Spleen (tissue), 11 donors: Measurements from ENCODE around the gene BSCL2. TPM values are rescaled to one million over a fixed set of nuclear protein-coding genes. Genes with fewer than 3 reads are reported as not detected.

Source experiments
- DNase-seq: peaks from one replicate; pipeline ENCODE4 v3.0.0-alpha.2; 2020
- H3K27ac ChIP-seq, 8 donors: fragments of 200-600 bp; sonication (generic) in 7 of 8; 1 replicate in 4 of 8; 2 replicates in 4 of 8; pipeline versions ENCODE4 v1.5.0 to v1.8.0; 2016 to 2021; ENCODE audit warnings: inconsistent platforms in 4 of 8, mild to moderate bottlenecking in 4 of 8, moderate library complexity in 1 of 8
- H3K27me3 ChIP-seq, 7 donors: fragments of 200-600 bp; sonication (generic) in 6 of 7; replicated peaks in 1 of 7; 1 replicate in 4 of 7; 2 replicates in 3 of 7; pipeline versions ENCODE4 v1.5.0 to v1.8.0; 2016 to 2021; ENCODE audit warnings: inconsistent platforms in 3 of 7, mild to moderate bottlenecking in 1 of 7
- H3K36me3 ChIP-seq, 6 donors: fragments of 200-600 bp; sonication (generic) in 5 of 6; 1 replicate in 4 of 6; 2 replicates in 2 of 6; pipeline versions ENCODE4 v1.5.0 to v1.8.0; 2016 to 2021; ENCODE audit warnings: inconsistent platforms in 2 of 6
- H3K4me1 ChIP-seq, 6 donors: fragments of 200-600 bp; sonication (generic) in 5 of 6; 1 replicate in 3 of 6; 2 replicates in 3 of 6; pipeline versions ENCODE4 v1.5.0 to v1.8.0; 2016 to 2021; ENCODE audit warnings: inconsistent platforms in 3 of 6
- H3K4me3 ChIP-seq, 8 donors: fragments of 200-600 bp; sonication (generic) in 7 of 8; 1 replicate in 4 of 8; 2 replicates in 4 of 8; pipeline versions ENCODE4 v1.5.0 to v1.8.0; 2016 to 2021; ENCODE audit warnings: inconsistent platforms in 4 of 8, mild to moderate bottlenecking in 4 of 8, moderate library complexity in 2 of 8
- H3K9me3 ChIP-seq, 8 donors: fragments of 200-600 bp; sonication (generic) in 7 of 8; 1 replicate in 4 of 8; 2 replicates in 4 of 8; pipeline versions ENCODE4 v1.5.0 to v1.8.0; 2016 to 2021; ENCODE audit warnings: inconsistent platforms in 4 of 8
- CTCF ChIP-seq, 11 experiments: fragments of 200-600 bp in 7 of 11; fragments of 450-650 bp in 4 of 11; sonication (generic) in 4 of 11; IDR thresholded peaks in 8 of 11; conservative IDR thresholded peaks in 3 of 11; 1 replicate in 7 of 11; 2 replicates in 4 of 11; pipeline versions ENCODE4 v1.4.0 to v1.8.0; 2016 to 2021; ENCODE audit warnings: antibody characterized with exemption in 11 of 11, inconsistent platforms in 4 of 11, mild to moderate bottlenecking in 1 of 11
- POLR2A ChIP-seq, 3 donors: fragments of 450-650 bp; IDR thresholded peaks; one replicate each; pipeline ENCODE4 v1.5.1; 2017; ENCODE audit warnings: antibody characterized with exemption in 3 of 3, mild to moderate bottlenecking in 1 of 3
- POLR2AphosphoS5 ChIP-seq, 3 donors: sonication (generic); formaldehyde crosslinking; IDR thresholded peaks; one replicate each; pipeline ENCODE4 v1.5.1; 2017; ENCODE audit warnings: antibody characterized with exemption in 3 of 3
- WGBS, 5 donors: extraction: QIAGEN DNeasy Blood & Tissue Kit in 3 of 5; methylation state at CpG; one replicate each; pipeline versions ENCODE4 v1.1.5 to v1.1.7; 2013 to 2018; 5-methylcytosine and 5-hydroxymethylcytosine counted together
- intact Hi-C: fragments of 100-400 bp; cut with DNase I; formaldehyde crosslinking; loops from one replicate; pipeline ENCODE4 v1.15.0; 2023; ENCODE audit warnings: low total_unique reads
- polyA plus RNA-seq, 3 donors: library from polyadenylated mRNA; stranded (reverse); fragments of 200-250 nt; gene quantifications; one replicate each; pipeline ENCODE4 v1.2.1, GENCODE V29; 2013
- total RNA-seq, 7 donors: library from RNA; depleted of rRNA in 3 of 7; stranded (reverse); fragments of >200 nt in 3 of 7; fragmentation: NEBNext Ultra II Directional in 4 of 7; extraction: Animal tissue kit (Norgen Biotek cat#: 25700) in 4 of 7; gene quantifications; one replicate each; pipeline versions ENCODE4 v1.1.0 to v1.2.1, GENCODE V29; 2016 to 2021
- donor health status: healthy with polysubstance abuse.
- donor health status: DM: no; HTN: no; CAD: no; lungs with moderate emphysema.
- donor health status: DM: no; HTN: no; CAD: no.
- donor health status: Bipolar disorder and iron deficiency.
- donor health status: healthy.
- donor health status: DM: no; HTN: no; CAD: no.
- donor health status: DM: yes; HTN: yes; CAD: no.

The BSCL2 gene
- total and polyA plus RNA-seq, 10 donors, result 25.6 to 66.0 (median 43.0) TPM

- peaks cover 25 to 91% (median 68%) of the 10 kb centered on the region in 6 donors for H3K4me1 ChIP-seq
- H3K27me3 ChIP-seq, result no peaks in the 10 kb centered on the region
- peak within 1 kb of the TSS; percentile 86 to 96 (median 94) for H3K27ac ChIP-seq
- 0 to 1% (median 0%) methylated on average over 32 to 59 of the region's 59 CpGs for WGBS, 5 donors
- peaks cover 0 to 54% (median 28%) of the 10 kb centered on the region in 6 donors for H3K36me3 ChIP-seq
- H3K4me3 ChIP-seq, result peak within 1 kb of the TSS; percentile 76 to 96 (median 93)
- TF ChIP-seq POLR2A (IDR thresholded peaks at IDR 0.05) (peak in 1 of 3 donors; percentile 65), POLR2AphosphoS5 (IDR thresholded peaks at IDR 0.05) (peak; percentile 76 to 88 (median 86)), CTCF (IDR thresholded peaks at IDR 0.05 in 8 of 11, conservative IDR thresholded peaks at IDR 0.05 in 3 of 11) (peak in 1 of 11 experiments; percentile 3)
- peak; percentile 92 for DNase-seq
- intact Hi-C loops, result loop anchor here (10.0 kb wide), 1 partner anchor 77 kb away; the partner anchor contains the start of gene TUT1
- H3K9me3 ChIP-seq, result no peaks in the 10 kb centered on the region
Observed at GRCh38 chr11:62671608-62672389, 35.4 kb downstream of the BSCL2 start, which contains the start of the genes LBHD1 and UQCC3. Gene LBHD1 (minus strand): TSS chr11:62672267. CDS start chr11:62670031, 2,236 bp downstream. Gene UQCC3 (plus strand): TSS chr11:62671673. CDS start chr11:62671746, 73 bp downstream.

- TF ChIP-seq POLR2AphosphoS5 (IDR thresholded peaks at IDR 0.05), result no peak
- no peak for TF ChIP-seq CTCF (IDR thresholded peaks at IDR 0.05 in 8 of 11, conservative IDR thresholded peaks at IDR 0.05 in 3 of 11)
- TF ChIP-seq POLR2A (IDR thresholded peaks at IDR 0.05), result no peak
- WGBS, 5 donors, result 0 to 1% (median 0%) methylated on average over 16 to 17 of the region's 17 CpGs
- Histone ChIP-seq H3K4me3 (peak overlapping the region; percentile 76 to 96 (median 93)), H3K27ac (peak overlapping the region; percentile 86 to 96 (median 94)), H3K36me3 (peaks cover 0 to 54% (median 23%) of the 10 kb centered on the region in 6 donors), H3K9me3 (no peaks in the 10 kb centered on the region), H3K4me1 (peaks cover 31 to 91% (median 68%) of the 10 kb centered on the region in 6 donors), H3K27me3 (no peaks in the 10 kb centered on the region)
- intact Hi-C loops, result loop anchor here (10.0 kb wide), 1 partner anchor 76 kb away; the partner anchor contains the start of gene TUT1
- DNase-seq, result no peak
Observed at GRCh38 chr11:62671236-62671607, 36.0 kb downstream of the BSCL2 start.

DNA sequence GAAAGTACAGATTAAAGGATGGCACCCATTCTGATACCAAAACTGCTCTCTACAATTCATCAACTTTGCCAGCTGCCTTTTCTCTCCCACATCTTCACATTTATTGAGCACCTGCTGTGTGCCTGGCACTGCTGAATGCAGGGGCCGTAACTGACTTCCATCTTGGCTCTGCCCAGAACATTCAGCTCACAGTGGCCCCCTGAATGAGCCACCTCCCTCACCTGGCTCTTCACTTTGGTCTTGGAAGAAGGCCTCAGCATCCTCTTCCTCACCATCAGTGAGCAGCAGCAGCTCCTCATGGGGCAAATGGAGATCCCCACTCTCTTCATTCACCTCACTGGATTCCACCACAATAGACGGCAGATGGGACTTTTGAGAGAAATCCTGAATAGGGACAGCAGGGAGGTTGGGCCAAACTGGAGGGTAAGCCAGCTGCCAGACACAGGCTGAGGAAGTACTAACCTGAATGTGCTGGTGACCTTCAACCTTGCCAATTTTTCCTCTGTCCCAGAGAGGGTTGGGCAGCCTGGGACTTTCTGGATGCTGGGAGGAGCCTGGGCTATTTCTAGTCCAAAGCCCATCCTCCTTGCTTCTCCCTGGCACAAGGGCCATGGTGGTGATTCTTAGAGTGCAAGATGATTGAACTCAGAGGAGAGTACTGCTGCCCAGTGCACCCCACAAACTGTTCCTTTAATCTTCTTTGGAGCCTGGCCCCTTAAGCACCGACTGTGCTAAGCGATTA is 37.6 kb downstream of the BSCL2 start:
- TF ChIP-seq POLR2AphosphoS5 (IDR thresholded peaks at IDR 0.05) (no peak), CTCF (IDR thresholded peaks at IDR 0.05 in 8 of 11, conservative IDR thresholded peaks at IDR 0.05 in 3 of 11) (no peak), POLR2A (IDR thresholded peaks at IDR 0.05) (no peak)
- no peaks in the 10 kb centered on the region for H3K27me3 ChIP-seq
- peak overlapping the region in 6 of 8 donors; percentile 1 to 96 (median 33) for H3K27ac ChIP-seq
- no peak for DNase-seq
- WGBS, 5 donors, result 73 to 90% (median 80%) methylated on average over 4 of the region's 4 CpGs
- peaks cover 32 to 83% (median 71%) of the 10 kb centered on the region in 6 donors for H3K4me1 ChIP-seq
- H3K9me3 ChIP-seq, result no peaks in the 10 kb centered on the region
- H3K36me3 ChIP-seq, result peaks cover 0 to 37% (median 12%) of the 10 kb centered on the region in 6 donors
- intact Hi-C loops, result loop anchor here (10.0 kb wide), 1 partner anchor 75 kb away; the partner anchor contains the start of gene TUT1
- H3K4me3 ChIP-seq, result no peak overlapping the region
